GM18502 (cell line): Measurements from ENCODE around the gene CACNG5.

Experiments
- ATAC-seq: cut with Tn5 transposase; IDR thresholded peaks from one replicate; pipeline ENCODE4 v1.9.1; 2021; ENCODE audit warnings: mild to moderate bottlenecking; ENCODE audit not compliant: unreplicated experiment, poor library complexity

Gene CACNG5

GRCh38 chr17:66834919-66835454 lies at the start of gene CACNG5:
Gene CACNG5, plus strand, starts transcription at chr17:66835117. Its CDS starts 42,216 bp downstream, at chr17:66877333.
- no peak for ATAC-seq

- ATAC-seq: no peak
Measured at GRCh38 chr17:66786107-66786506, 48.8 kb upstream of the CACNG5 start.

DNA sequence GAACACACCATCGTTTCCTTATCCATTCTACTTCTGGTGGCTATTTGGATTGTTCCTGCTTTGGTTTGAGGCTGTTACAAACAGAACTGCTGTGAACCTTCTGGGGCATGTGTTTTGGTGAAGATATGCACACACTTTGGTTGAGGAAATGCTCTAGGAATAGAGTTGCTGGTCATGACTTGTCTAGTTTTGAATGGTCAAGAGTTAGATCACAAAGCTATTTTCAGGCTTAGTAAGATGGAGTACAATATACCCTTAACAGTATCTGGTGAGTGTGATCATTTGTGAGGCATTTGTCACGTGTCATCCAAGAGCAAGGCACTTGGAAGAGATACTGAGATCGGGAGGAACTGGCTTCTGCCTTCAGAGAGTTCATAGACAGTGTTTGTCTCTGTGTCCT lies 47.0 kb upstream of the CACNG5 start:
- ATAC-seq: no peak

DNA sequence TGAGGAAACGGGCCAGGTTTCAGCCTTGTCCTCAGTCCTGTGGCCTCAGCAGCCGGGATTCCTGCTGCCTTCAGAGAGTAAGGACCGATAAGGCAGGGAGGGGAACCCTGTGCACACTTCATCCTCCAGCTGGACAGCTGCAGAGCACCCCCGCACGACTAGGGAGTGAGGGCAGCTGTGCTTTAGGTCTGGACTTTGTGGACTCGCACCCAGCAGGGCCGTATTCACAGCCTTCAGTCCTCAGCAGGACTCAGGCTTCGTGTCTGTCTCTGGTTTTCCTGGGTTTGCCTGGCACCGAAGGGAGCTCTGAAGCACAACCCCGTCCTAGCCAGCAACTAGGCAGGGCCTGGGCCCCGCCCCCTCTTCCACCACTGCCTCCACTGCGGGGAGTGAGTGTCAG lies 45.8 kb upstream of the CACNG5 start:
- no peak for ATAC-seq

GRCh38 chr17:66789961-66790437 lies 44.9 kb upstream of the CACNG5 start:
- no peak for ATAC-seq

DNA sequence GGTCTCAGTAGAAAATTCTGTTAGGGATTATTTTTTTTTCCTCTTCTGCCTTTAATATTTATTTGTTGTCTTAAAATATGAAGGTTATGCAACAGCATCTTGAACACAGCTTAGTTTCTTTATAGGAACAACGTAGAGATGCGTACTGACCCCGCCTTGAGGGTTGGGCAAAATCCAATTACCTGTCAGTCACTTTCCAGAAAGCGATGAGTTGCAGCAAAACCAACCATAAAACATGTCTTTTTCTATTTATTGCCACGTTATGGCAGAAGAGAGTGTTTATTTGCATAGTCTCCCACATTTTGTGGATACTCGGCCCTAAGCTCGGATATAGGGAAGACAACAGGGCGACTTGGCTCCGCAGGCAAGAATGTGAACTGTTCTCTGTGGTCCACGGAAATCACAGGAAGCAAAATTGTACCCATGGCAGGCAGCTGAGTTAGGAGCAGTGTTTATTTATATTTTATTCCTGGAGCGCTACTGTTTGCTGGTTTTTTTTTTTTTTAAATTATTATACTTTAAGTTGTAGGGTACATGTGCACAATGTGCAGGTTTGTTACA lies 44.3 kb upstream of the CACNG5 start:
- no peak for ATAC-seq

DNA sequence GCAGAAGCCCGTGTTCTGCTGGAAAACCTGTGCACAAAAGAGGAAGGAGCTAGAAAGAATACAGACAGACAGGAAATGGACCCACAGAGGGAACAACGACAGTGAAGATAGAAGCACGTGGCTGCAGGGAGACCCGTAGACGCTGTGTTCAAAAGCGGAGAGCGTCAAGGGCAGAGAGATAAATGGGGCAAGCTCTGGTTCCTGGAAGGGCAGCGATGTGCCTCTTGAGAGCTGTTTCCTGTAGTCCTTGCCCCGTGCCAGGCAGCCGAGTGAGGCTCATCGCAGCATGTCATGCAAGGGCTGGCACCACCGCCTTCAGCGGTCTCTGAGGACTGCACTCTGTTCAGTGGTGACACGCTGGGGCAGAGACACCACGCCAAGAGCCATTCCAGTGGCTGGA lies 43.6 kb upstream of the CACNG5 start:
- no peak for ATAC-seq

DNA sequence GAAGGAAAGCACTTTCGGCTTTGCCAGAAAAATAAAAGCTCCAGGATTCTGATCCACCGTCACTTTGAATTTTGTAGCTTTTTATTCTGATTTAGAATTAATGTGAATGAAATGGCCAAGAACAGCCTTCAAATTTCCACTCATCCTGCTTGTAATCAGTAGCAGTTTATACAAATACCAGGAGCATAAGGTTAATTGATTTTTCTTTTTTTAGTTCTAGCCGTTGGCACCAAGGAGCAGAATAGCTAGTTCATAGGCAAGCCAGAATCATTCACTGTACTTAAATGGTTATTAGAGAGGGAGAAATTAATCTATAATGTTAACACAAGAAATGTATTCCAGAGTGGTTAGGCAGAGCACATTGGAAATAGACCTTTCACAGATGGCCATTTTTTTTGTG lies 41.1 kb upstream of the CACNG5 start:
- ATAC-seq: no peak

- no peak for ATAC-seq
Measured at GRCh38 chr17:66795486-66795885, 39.4 kb upstream of the CACNG5 start.

GRCh38 chr17:66799849-66800537 lies 34.9 kb upstream of the CACNG5 start:
- ATAC-seq: no peak

DNA sequence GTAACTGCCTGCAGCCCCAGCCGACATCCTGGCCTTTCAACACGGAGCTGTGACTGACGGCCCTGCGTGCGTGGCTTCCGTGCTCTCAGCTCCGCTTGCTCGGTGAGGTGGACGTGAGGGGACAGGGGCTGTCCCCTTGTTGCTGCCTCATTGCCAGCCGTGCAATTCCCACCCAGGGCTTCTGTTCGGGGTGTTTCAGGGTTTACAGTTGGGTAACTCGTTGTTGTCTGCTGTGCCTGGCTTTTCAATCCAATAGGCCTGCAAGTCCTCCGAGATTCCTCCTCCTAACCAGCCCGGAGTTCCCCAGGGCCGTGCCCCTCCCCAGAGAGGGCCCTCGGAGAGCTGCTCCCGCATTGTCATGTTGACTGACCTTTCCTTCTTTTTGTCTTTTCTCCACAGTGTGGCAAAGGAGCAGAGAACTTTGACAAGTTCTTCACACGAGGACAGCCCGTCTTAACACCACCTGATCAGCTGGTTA lies 31.4 kb upstream of the CACNG5 start:
- ATAC-seq: no peak

- no peak for ATAC-seq
Measured at GRCh38 chr17:66805567-66805966, 29.4 kb upstream of the CACNG5 start.

DNA sequence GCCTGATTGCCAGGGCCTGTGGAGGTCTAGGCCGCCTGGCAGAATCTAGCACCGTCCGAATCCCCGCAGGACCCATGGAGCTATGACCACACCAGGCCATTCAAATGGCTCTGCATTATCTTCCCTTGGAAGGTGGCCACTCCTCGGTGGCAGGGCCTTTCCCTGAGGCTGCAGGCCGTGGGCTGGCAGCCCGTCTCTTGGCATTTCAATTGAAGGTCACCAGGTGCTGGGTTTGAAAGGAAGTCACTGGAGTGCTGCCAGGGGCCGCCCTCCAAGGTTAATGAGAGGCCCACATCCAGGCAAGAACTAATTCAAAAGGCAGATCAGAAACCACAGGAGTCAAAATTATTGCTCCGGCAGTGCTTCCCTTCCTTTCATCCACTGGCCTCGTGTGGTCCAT lies 27.7 kb upstream of the CACNG5 start:
- no peak for ATAC-seq

DNA sequence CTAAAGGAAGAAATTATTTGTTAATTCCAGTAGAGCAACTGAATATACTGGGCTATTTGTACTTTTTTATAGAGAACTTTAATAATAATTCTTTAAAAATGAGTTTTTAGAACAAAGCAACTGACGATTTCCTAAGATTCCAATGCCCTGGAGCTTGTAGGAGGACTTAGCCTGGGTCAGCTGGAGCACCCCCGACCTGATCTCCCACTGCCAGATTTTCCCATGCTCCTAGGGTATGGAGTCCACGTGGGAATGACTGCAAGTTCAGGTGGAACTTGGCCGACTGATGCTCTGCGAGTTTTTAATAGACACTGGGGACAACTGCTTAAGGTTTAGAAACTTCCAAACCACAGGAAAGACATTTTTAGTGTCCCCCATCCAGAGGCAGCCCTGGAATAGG lies 25.5 kb upstream of the CACNG5 start:
- no peak for ATAC-seq

- no peak for ATAC-seq
Measured at GRCh38 chr17:66810951-66811682, 23.8 kb upstream of the CACNG5 start.

DNA sequence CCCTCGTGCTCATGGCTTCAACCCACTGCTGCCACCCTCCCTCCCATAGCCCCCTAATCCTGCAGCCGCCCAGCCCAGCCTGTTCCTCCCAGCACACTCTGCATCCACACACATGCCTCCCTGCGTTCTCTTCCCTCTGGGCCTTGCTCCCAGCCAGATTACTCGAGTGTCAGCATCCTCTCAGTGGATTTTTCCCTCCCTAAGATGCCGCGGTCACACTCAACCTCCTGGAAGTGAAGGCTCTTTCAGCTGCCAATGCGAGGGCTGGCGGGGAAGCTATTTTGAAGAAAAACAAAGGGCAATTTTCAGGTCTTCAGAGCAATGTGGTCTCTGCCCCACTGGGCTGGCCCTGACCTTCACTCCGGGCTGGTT lies 23.2 kb upstream of the CACNG5 start:
- ATAC-seq: no peak

DNA sequence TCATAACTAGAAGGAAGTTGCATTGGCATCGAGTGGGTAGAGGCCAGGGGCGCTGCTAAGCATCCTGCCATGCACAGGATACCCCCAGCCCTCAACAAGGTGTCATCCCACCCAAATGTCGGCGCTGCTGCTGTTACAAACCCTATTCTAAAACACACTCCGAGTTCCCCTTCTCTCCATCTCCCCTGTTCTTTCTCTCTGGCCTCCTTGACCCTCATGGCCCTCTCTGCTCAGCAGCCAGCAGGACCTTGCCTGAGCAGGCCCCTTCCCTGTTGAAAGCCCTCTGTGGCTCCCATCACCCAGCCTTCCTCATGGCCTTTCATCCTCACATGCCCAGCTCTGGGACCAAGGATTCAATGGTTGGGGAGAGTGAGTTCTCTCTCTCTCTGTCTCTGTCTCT lies 22.3 kb upstream of the CACNG5 start:
- ATAC-seq: no peak

DNA sequence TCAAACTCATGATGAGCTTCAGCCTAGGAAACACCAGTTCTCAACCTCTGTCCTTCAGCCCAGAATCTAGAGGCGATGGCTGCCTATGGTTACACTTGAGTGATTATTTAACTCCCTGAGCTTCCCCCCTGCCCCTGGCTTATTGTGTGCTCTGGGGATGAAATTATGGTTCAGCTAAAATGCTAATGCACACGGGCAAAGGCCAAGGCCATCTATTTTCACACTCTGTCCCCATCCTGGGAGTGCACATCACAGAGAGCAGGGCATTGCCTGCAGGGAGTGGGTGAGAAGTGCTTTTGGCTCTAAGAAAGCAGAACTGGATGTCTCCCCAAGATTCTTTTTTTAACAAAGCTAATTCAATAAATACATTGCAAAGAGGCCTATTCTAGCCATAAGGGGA lies 21.6 kb upstream of the CACNG5 start:
- no peak for ATAC-seq

- ATAC-seq: no peak
Measured at GRCh38 chr17:66814026-66814425, 20.9 kb upstream of the CACNG5 start.

GRCh38 chr17:66814570-66814969 lies 20.3 kb upstream of the CACNG5 start:
- ATAC-seq: no peak

- ATAC-seq: no peak
Measured at GRCh38 chr17:66817750-66818149, 17.2 kb upstream of the CACNG5 start.
